Measurements from ENCODE around the gene RAD51B.

DNA sequence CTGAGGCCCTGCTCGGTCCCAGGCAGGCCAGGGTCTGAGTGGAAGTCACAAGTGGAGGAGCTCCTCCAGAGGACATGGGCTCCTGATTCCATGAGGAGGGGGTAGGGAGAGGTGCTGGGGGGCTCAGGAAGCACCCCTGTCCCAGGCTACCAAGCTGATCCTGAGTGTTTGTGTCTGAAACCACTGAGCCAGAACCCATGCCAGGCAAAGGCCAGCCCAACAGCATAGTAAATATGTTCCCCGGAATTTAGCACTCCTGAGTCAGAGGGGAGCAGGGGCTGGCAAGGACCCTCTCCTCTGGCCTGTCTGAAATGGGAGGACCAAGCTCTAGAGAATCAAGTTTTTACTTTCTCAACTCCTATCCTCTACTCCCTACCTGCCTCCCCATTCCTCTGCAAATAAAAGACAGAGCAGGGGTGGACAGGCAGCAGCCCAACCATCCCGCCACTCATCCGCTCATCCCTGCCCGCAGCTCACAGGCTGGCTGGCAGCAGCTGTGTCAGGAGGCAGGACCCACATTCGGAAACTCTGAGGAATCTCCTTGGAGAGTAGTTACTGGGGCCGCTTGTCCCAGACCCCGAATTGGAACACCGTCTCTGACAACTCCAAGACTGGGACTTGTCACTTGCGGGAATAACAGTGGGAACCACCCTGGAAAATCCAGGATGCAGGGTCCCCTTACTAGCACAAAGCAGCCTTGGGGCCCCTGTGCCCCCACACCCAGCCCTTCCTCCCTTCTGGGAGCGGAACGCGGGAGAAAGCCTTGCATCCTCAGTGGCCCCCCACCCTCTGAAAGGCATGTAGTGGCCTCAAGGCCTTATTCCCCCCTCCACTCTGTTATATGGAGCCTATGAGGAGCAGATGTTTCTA, 870.7 kb downstream of the RAD51B start:
- TF ChIP-seq, protein P1, sequence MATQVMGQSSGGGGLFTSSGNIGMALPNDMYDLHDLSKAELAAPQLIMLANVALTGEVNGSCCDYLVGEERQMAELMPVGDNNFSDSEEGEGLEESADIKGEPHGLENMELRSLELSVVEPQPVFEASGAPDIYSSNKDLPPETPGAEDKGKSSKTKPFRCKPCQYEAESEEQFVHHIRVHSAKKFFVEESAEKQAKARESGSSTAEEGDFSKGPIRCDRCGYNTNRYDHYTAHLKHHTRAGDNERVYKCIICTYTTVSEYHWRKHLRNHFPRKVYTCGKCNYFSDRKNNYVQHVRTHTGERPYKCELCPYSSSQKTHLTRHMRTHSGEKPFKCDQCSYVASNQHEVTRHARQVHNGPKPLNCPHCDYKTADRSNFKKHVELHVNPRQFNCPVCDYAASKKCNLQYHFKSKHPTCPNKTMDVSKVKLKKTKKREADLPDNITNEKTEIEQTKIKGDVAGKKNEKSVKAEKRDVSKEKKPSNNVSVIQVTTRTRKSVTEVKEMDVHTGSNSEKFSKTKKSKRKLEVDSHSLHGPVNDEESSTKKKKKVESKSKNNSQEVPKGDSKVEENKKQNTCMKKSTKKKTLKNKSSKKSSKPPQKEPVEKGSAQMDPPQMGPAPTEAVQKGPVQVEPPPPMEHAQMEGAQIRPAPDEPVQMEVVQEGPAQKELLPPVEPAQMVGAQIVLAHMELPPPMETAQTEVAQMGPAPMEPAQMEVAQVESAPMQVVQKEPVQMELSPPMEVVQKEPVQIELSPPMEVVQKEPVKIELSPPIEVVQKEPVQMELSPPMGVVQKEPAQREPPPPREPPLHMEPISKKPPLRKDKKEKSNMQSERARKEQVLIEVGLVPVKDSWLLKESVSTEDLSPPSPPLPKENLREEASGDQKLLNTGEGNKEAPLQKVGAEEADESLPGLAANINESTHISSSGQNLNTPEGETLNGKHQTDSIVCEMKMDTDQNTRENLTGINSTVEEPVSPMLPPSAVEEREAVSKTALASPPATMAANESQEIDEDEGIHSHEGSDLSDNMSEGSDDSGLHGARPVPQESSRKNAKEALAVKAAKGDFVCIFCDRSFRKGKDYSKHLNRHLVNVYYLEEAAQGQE (IDR thresholded peaks at IDR 0.05; ENCODE audit: insufficient replicate concordance, low read depth) = no peak
- no peak for TF ChIP-seq CTCF (IDR thresholded peaks at IDR 0.05; ENCODE audit: insufficient read depth, low read length)

All from HL-60 (cell line).